ENCODE results near the gene KCND3.

DNA sequence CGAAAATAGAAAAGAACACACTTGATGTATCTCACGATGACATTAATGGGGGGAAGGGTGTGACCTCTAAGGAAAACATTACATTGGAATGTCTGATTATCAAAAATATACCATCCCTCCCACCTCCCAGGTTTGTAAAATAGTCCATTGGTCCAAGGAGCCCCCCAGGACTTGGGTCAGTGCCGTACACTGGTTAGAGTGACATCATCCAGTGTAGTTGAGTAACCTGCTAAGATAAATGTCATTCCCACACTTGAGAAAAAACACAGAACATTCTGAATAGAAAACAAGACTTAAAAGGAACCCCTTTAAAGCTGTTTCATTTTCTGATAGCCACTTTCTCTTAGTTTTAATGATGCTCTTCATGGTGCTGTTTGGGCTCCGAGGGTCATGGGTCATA is 218.6 kb downstream of the KCND3 start:
- TF ChIP-seq, protein P1, sequence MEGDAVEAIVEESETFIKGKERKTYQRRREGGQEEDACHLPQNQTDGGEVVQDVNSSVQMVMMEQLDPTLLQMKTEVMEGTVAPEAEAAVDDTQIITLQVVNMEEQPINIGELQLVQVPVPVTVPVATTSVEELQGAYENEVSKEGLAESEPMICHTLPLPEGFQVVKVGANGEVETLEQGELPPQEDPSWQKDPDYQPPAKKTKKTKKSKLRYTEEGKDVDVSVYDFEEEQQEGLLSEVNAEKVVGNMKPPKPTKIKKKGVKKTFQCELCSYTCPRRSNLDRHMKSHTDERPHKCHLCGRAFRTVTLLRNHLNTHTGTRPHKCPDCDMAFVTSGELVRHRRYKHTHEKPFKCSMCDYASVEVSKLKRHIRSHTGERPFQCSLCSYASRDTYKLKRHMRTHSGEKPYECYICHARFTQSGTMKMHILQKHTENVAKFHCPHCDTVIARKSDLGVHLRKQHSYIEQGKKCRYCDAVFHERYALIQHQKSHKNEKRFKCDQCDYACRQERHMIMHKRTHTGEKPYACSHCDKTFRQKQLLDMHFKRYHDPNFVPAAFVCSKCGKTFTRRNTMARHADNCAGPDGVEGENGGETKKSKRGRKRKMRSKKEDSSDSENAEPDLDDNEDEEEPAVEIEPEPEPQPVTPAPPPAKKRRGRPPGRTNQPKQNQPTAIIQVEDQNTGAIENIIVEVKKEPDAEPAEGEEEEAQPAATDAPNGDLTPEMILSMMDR (IDR thresholded peaks at IDR 0.05; ENCODE audit: insufficient read depth, low read depth, low read length): no peak
- no peak for TF ChIP-seq EZH2 (IDR thresholded peaks at IDR 0.05; ENCODE audit: insufficient read depth, low read length)

Data from astrocyte (in vitro differentiated cells and primary cell).